SIG-M5 treated with dmso at 0.1 percent for 504 hours (cell line): ENCODE results near the gene ARHGEF28.

ENCODE experiments used
- DNase-seq: peaks from one replicate; lab custom pipeline; 2025; ENCODE audit not compliant: unreplicated experiment; lab: John Stamatoyannopoulos, UW

ARHGEF28 gene

DNA sequence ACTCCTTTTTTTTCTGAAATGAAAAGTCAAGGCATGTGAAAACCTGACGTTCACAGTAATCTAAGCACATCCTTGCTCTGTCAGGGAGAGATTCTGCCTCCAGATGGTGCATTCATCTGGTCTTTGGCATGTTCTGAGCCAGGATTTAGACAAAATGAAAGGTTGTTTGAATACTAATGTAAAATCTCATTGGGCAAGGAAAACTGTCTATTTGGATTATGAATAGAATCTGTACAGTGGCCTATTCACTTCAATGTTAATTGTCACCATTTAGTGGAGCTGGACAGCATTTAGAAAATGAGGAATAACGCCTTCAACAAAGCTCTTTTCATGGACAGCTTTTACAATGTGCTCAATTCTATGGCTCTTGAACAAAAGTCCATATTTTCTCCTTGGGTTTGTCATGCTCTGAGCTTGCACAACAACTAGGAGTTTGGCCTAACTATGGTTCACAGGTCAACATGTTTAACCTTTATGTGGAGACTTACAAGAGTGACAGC, 28.9 kb downstream of the ARHGEF28 start:
- no peak for DNase-seq

DNA sequence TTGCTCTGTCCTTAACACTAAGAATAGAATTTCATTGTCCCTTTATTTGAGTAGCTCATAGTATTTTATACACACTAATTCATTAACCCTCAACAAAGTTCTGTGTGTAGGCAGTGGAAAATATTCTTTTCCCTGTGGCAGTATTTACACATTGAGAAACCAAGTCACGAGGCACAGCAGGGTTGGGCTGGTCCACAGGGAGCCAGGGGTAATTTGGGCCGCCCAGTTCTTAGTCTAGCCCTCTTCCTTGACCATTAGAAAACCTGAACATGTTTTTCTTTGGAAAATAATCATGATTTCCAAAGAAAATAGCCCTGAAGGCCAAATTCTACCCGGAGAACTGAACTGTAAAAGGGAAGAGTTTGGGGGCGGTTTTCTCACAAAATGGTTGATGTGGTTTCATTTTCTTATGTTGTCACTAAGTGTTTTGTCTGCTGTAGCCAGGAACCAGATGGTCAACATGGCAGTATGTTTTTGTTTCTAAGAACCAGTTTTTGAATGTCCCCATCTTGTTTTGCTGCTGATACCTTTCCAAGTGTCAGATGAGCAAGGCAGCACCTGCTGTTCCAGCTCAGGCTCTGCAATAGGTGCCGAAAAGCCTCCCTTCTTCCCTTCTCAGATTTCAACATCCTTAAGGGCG, 29.6 kb downstream of the ARHGEF28 start:
- no peak for DNase-seq

DNA sequence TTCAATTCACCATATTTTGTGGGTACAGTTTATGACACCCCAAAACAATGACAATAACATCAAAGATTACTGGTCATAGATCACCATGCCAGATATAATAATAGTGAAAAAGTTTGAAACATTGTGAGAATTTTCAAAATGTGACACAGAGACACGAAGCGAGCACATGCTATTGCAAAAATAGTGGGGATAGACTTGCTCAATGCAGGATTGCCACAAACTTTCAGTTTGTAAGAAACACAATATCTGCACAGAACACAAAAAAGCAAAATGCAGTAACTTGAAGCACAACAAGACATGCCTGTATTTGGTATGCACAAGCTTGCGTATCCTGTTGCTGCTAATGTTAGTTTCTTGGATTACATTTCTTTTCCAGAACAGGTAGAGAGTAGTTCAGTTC, 35.8 kb downstream of the ARHGEF28 start:
- no peak for DNase-seq

DNA sequence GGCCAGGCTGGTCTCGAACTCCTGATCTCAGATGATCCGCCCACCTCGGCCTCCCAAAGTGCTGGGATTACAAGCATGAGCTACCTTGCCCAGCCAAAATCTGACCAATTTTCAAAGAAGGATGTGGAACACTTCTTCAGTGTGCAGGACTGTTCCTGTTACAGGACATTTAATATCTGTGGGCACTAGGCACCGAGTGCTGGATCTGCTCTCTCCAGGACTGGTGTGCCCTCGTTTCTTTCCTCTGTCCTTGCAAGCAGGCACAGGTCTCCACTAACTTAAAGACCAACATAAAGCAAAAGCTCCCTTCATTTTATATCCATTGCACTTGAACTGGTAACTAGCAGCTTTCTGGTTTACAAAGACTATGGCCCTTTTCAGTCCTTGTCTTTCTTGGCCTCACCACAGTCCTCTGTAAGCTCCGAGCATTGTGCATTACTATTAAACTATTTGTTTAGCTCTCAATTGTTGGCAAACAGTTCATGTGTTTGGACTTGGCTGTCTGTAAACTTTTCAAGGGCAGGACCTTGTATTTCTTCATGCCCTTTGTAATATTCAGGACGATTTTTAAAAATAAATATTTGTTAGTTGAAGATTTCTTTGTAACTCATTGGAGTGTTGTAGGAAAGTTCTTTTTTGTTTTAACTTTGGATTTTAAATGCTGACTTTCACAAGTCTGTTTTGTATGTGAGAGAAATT, 37.3 kb downstream of the ARHGEF28 start:
- DNase-seq = no peak

DNA sequence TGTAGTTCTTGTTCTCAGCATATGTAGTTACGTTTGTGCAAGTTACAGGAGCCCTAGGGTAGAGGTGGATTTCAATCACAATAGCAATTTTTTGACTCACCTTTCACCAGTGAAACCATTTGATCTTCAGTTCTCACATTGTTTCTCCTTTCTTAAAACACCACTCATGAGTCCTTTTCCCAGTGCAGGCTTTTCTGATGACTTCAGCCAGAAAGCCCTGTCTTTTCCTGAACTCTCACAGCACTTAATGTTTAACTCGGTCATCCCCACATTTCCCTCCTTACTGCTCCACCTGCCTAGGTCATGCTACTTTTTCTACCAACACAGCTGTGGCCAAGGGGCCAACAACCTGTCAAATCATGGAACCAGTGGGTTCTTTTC, 37.9 kb downstream of the ARHGEF28 start:
- DNase-seq = no peak

DNA sequence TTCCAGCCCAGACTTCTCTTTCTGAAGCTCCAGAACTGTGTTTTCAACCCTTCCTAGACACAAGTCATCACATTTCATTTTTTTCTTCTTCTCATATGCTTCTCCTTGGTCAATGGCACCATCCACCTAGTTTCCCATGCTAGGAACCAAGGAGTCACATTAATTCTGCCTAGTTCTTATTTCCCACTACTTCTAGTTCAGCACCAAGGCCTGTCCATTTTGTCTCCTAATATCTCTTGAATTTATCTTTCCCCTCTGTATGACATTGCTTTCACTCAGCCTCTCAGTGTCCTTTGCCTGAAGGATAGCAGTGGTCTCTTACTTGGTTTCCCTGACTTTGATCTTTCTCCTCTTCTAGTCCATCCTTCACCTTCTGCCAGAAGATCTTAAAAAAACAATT, 38.8 kb downstream of the ARHGEF28 start:
- DNase-seq = no peak

DNA sequence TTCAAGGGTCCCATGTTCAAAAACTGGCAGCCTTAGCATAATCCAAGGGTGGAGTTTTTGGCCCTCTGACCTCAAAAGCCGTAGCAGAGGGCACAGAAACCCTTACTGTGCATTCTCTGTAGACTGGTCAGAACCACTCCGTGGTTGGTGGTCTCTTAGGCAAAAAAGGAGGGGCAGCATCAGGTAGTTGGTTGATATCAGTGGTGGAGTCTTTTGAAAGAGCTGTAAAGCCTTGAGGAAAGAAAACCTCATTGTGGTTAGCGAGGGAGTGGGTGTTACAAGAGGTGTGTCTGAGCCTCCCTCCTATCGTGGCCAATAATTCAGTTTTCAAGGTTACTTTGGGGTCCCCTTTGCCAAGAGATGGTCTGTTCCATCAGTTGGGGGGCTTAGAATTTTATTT, 40.9 kb downstream of the ARHGEF28 start:
- no peak for DNase-seq

DNA sequence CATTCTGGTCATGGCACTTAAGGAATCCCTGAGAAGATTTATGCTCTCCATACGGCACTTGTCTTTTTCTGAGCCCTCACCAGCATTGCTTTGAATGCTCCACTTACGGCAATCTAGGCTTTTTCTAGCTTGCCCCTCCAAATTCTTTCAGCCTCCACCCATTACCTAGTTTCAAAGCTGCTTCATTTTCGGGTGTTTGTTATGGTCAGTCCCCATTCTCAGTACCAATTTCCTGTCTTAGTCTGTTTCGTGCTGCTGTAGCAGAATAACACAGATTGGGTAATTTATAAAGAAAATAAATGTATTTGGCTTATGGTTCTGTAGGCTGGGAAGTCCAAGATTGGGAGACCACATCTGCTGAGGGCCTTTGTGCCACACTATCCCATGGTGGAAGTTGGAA, 42.0 kb downstream of the ARHGEF28 start:
- no peak for DNase-seq

DNA sequence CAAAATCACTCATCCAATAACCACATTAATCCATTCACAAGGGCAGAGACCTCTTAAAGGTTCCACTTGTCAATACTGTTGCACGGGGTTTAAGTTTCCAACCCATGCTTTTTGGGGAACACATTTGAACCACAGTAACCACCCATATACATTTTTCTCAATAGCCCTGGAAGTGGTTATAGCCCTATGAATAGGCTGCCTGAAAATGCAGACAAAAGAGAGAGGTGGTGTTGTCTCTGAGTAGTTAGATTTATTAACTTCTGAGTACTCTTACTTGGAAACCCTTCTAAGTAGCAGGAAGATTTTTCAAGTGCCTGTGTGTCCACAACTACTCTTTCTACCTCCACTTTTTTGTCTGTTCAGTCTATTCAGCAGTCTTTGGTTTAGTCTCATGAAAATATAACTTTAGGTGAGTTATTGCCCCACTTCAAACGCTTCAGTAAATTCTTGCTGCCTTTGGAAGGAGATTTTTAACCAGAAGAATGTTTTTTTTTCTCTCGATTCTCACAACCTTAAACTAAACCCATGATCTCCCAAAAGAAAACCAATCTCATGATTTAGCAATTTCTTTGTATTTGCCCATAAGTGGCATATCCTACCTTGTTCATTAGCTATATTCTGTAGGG, 42.6 kb downstream of the ARHGEF28 start:
- DNase-seq = no peak

DNA sequence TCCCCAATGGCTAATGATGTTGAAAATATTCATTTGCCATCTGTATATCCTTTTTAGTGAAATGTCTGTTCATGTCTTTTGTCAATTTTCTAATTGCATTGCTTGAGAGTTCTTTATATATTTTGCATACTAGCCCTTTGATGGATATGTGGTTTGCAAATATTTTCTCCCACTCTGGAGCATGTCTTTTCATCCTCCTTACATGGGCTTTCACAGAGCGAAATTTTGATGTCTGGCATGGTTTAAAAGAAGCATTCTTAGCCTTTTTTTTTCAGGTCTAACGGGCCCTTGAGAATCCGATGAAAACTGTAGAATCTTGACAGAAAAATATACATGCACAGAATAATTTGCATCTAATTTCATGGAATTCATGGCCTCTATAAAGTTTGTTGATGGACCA, 44.7 kb downstream of the ARHGEF28 start:
- DNase-seq = no peak

DNA sequence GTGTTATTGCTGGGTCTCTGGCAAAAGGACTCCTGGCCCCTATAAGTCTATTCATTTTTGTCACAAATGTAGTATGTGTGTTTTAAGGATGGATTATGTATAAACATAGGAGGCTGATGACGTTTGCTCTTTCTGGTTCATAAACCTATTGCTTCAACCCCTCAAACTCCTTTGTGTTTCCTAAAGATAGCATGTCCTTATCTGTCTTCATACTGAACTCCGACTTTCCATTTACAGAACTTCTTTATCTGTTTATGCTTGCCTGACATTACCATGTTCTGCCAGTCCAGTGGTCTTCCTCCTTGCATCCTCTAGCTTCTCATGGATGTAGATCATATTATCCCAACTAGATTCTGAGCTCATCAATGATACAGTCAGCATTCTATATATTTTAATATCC, 46.1 kb downstream of the ARHGEF28 start:
- no peak for DNase-seq

DNA sequence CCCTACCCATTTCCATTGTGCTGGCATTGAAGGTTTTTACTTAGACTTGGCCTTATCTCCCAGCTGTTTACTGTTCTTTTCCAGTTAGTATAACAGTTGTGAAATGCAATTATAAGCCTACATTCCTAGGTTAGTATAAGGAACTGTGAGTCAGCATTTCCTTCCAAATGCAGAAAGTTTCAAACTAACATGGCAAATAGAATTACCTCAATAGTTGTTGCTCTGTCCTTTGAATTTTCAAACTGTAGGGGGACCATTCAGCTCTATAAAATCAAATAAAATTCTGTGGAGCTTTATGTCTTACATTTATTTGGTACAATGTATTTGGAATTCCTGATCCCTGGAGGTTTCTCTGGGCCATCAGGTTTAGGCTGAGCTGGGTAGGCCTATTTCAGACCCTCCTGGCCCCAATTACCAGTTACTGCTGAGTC, 47.2 kb downstream of the ARHGEF28 start:
- DNase-seq = no peak

DNA sequence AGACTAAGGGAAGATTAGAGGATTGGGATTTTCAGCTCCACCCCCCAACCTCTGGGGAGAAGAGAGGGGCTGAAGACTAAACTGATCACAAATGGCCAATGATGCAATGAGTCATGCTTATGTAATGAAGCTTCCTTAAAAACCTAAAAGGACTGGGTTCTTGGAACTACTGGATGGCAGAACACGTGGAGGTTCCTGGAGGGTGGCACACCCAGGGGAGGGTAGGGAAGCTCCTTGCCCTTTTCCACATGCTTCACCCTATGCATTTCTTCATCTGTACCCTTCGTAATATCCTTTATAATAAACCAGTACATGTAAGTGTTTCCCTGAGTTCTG, 48.6 kb downstream of the ARHGEF28 start:
- DNase-seq = no peak

DNA sequence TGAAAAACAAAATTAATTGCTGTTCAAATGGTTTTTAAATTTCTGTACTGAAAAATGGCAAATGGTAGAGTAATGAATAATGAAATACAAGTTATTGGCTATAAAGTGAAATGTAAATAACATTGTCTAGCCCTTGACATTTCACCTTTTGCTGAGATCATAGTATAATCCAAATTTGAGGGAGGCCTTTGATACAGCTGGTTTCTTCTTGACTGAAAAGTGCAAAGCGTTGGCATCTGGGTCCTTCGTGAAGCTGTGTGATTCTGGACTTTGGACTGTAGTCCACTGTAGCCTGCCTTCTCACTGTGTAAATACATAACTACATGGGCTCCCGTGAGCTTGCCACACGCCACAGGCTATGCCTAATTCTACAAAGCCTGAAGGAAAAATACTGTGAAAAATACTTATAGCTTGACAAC, 52.3 kb downstream of the ARHGEF28 start:
- DNase-seq = no peak

DNA sequence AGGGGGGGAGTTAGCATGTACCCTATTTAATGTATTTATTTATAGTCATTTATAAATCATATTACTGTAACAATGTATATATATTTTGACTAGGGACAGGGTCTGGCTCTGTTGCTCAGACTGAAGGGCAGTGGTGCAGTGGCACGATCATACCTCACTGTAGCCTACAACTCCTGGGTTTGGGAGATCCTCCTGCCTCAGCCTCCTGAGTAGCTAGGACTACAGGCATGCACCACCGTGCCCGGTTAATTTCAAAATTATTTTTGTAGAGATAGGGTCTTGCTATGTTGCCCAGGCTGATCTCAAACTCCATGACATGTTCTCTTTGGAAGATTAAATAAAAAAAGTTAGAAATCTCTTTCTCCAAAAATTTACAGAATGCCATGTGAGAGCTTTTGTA, 52.8 kb downstream of the ARHGEF28 start:
- DNase-seq = no peak

DNA sequence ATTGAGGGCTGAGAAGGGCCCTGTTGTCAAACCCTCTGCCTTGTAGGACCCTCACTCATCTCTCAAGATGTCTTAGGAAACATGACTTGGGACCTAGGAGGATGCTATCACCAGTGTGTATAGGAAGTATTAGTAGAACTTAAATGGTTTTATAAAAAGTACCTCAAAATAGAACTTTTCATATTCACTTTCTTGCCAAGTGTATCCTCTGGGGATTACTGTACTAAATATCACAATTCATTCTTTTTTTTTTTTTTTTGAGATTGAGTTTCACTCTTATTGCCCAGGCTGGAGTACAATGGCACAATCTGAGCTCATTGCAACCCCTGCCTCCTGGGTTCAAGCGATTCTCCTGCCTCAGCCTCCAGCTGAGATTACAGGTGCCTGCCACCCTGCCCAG, 56.2 kb downstream of the ARHGEF28 start:
- DNase-seq = no peak

DNA sequence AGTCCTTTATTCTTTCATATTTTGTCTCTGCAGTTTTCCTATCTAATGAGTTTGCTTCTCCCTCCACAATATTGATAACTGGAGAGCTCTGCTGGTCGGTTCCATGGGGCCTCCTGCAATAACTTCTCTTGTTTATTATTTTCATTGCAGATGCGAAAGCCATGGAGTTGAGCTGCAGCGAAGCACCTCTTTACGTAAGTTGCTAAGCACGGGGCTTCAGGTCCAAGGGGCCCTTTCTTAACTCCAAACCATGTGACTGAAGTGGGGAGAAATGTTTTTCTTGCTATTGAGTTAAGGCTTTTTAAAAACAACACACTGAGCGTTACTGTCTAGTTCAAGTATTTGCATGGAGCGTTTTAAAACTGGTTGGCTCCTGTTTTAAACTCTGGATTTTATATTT, 58.7 kb downstream of the ARHGEF28 start:
- no peak for DNase-seq

DNA sequence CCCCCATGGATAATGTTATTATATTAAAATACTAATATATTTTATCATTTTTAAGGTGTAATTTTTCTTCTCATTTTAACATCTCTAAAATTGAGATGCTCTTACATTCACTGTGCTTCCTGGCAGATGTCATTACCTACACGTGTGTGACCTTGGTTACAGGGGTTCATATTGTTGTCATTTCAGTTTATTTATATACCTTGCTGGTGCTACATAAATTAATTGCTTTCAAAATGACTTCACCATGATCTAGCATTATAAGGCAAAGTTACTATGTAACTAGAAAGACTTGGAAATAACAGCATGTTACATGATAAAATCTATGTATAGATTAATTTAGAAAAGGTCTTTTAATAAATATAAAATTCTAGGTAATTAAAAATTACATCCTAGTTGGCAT, 60.9 kb downstream of the ARHGEF28 start:
- DNase-seq = no peak

DNA sequence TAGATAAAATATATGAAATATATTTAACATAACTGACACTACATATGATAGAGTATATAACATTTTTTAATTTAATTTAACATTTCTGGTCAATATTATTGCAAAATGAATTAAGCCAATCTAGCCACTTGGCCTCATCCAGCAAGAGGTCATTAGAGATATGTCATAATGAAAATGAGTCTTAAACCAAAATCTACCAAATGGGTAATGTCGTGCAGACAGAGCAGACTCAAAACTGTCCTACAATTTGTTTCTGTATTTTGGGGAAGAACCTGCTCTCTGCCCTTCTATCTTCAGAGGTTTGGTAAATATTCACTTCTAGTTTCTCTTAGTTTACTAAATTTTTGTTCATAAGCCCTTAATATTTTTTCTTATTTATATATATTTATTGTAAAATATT, 61.4 kb downstream of the ARHGEF28 start:
- no peak for DNase-seq

DNA sequence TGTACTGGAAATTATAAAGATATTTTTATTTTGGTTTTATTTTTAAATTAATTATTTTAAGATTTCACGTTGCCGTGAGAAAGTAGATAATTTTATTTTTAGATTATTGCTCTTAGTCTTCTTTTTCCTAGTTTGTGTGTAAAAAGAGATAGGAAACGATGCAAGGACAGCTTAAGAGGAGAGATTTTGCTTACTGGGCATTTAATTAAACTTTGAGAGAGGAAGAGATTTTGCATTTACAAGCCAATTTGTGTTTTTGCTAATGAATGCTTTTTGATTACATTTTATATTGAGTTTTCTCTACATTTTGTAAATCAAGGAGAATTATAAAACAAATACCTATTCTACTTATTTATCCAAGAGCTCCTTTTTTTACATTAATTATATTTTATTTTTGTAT, 64.0 kb downstream of the ARHGEF28 start:
- DNase-seq = no peak

DNA sequence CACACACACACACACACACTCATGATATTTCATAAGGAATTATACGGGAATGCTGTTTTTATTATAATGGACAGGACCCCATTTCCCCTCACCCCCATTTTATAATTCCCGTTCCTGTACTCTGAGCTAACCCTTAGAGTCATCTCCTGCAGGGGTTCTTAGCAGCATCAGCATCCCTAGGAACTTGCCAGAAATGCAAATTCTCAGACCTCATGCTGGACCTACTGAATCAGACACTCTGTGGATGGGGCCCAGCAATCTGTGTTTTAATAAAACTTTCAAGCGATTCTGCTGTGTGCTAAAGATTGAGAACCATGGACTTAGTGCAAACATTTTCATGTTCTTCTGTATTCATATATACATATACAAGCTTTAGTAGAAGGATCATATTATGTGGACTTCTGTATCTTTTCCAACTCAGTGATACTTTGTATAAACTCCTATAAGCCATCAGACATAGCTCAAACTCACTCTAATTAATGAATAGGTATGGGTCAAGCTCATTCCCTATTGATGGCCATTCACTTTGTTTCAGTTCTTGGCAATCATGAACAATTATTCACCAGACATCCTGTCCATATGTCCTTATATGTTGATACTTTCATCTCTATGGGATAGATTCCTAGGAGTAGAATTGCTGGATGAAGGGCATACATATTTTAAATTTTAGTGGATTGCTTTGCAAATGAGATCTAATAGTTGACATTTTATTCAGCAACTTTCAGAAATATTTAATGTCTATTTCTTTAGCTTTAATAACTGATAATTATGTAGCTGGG, 65.5 kb downstream of the ARHGEF28 start:
- no peak for DNase-seq

DNA sequence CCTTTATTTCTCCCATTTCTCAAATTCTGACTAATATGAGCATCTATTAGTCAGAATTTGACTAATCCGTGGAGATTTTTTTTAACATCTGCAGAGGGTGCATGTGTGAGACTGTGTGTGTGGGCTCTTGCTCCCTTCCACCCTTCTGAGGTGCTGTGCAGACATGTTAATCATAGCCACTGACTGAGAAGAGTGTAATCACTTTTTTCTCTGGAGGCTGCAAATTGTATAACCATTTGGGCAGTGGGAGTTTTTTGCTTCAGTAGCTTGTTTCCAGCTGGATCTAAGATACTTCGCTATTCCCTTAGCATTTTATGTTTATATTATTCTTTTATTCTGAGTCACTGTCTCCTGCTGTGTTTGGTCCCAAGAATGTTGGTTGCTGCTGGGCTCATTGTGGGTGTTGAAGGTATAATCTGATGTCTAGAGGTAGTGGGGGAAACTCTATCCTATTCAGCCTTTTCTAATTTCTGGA, 66.2 kb downstream of the ARHGEF28 start:
- no peak for DNase-seq
